Right ventricle myocardium inferior (tissue), 1 donor: Measurements from ENCODE around the gene TAS1R3. TPM values are rescaled to one million over a fixed set of nuclear protein-coding genes. Genes with fewer than 3 reads are reported as not detected.

Experiments used
- ATAC-seq: fragments of 200-7000 bp; cut with Tn5 transposase; one replicate; pipeline ENCODE4 v1.9.1; 2020; ENCODE audit warnings: mild to moderate bottlenecking, moderate library complexity
- DNase-seq: peaks from one replicate; pipeline ENCODE4 v3.0.0; 2021; ENCODE audit errors: missing footprints
- intact Hi-C: fragments of 100-400 bp; cut with DNase I; formaldehyde crosslinking; loops from one replicate; pipeline ENCODE4 v1.11.0; 2022
- microRNA-seq: library from miRNA; unstranded; fragments of <30 nt; microRNA quantifications from one replicate; pipeline ENCODE4 v1.2.0, GENCODE V29; 2020
- total RNA-seq: library from RNA; stranded (reverse); fragmentation: NEBNext Ultra II Directional; extraction: Animal tissue kit (Norgen Biotek cat#: 25700); gene quantifications from one replicate; pipeline ENCODE4 v1.2.1, GENCODE V29; 2021
- donor health status: DM: no; HTN: yes; CAD: no; lungs with severe emphysema.

Gene TAS1R3
- total RNA-seq, 1 donor from 2014 or later: 0.51 TPM

GRCh38 chr1:1373051-1373814 lies 42.2 kb downstream of the TAS1R3 start:
- ATAC-seq: no peak
- intact Hi-C loops: loop anchor here (1.0 to 2.0 kb wide), 2 partner anchors 21 to 24 kb away; partner anchors contain the start of gene DVL1
- peak; percentile 50 for DNase-seq

- no peak for ATAC-seq
- DNase-seq: peak; percentile 63
- intact Hi-C loops: loop anchor here (1.0 to 2.0 kb wide), 2 partner anchors 22 to 25 kb away; partner anchors contain the start of gene DVL1
These were observed 42.9 kb downstream of the TAS1R3 start for GRCh38 chr1:1373815-1374588.

- intact Hi-C loops: no loop called here
- no peak for ATAC-seq
These were observed 43.5 kb downstream of the TAS1R3 start for GRCh38 chr1:1374589-1374928.

GRCh38 chr1:1374929-1375662 lies 44.0 kb downstream of the TAS1R3 start, which contains the start of gene AURKAIP1:
Gene AURKAIP1, minus strand, starts transcription at chr1:1375207. Its CDS starts 451 bp downstream, at chr1:1374756.
- DNase-seq (peak; percentile 98), ATAC-seq (peak; percentile 97)
- intact Hi-C loops: no loop called here

More at GRCh38 chr1:1374589-1374928, 43.5 kb downstream of the TAS1R3 start:
- DNase-seq: peak; percentile 60

- ATAC-seq: no peak
- intact Hi-C loops: no loop called here
- peak; percentile 65 for DNase-seq
These were observed 45.6 kb downstream of the TAS1R3 start for GRCh38 chr1:1376551-1377226.

- DNase-seq (peak; percentile 37), ATAC-seq (no peak)
- intact Hi-C loops: no loop called here
These were observed 46.6 kb downstream of the TAS1R3 start for GRCh38 chr1:1377540-1378205.

- intact Hi-C loops: no loop called here
- no peak for ATAC-seq
- DNase-seq: peak; percentile 39
These were observed 49.8 kb downstream of the TAS1R3 start for GRCh38 chr1:1380860-1381259.

- ATAC-seq (no peak), DNase-seq (peak; percentile 14)
- intact Hi-C loops: no loop called here
These were observed 50.2 kb downstream of the TAS1R3 start for GRCh38 chr1:1381294-1381693.

Small RNAs within 50 kb of the gene (microRNA-seq; reads per million reads assigned to microRNA genes)
- 2.5 reads per million for gene MIR6726
- not detected for gene MIR6727
- not detected for gene MIR6808

Other genes with a start within 250 kb of the TAS1R3 start
- gene C1orf159, start 215.2 kb upstream of the TAS1R3 start, total RNA-seq: 2.9 TPM
- gene TTLL10, start 157.4 kb upstream of the TAS1R3 start, total RNA-seq: 0.24 TPM
- not detected for gene TNFRSF18, start 124.7 kb upstream of the TAS1R3 start, total RNA-seq
- gene TNFRSF4, start 117.1 kb upstream of the TAS1R3 start, total RNA-seq: 1.4 TPM
- 125 TPM for gene SDF4, start 99.3 kb upstream of the TAS1R3 start, total RNA-seq
- gene B3GALT6, start 99.0 kb upstream of the TAS1R3 start, total RNA-seq: 8.3 TPM
- gene C1QTNF12, start 84.6 kb upstream of the TAS1R3 start, total RNA-seq: 0.57 TPM
- 40.0 TPM for gene UBE2J2, start 57.4 kb upstream of the TAS1R3 start, total RNA-seq
- gene SCNN1D, start 50.8 kb upstream of the TAS1R3 start, total RNA-seq: 3.0 TPM
- gene ACAP3, start 23.4 kb upstream of the TAS1R3 start, total RNA-seq: 57.3 TPM
- 10.3 TPM for gene PUSL1, start 22.7 kb upstream of the TAS1R3 start, total RNA-seq
- gene INTS11, start 6.6 kb upstream of the TAS1R3 start, total RNA-seq: 75.7 TPM
- 119 TPM for gene CPTP, start 6.5 kb upstream of the TAS1R3 start, total RNA-seq
- gene DVL1, start 18.1 kb downstream of the TAS1R3 start, total RNA-seq: 119 TPM
- 21.8 TPM for gene MXRA8, start 27.3 kb downstream of the TAS1R3 start, total RNA-seq
- 265 TPM for gene AURKAIP1, start 43.9 kb downstream of the TAS1R3 start, total RNA-seq
- 49.4 TPM for gene CCNL2, start 68.1 kb downstream of the TAS1R3 start, total RNA-seq
- 140 TPM for gene MRPL20, start 76.0 kb downstream of the TAS1R3 start, total RNA-seq
- 3.0 TPM for gene ANKRD65, start 90.0 kb downstream of the TAS1R3 start, total RNA-seq
- 20.5 TPM for gene VWA1, start 104.4 kb downstream of the TAS1R3 start, total RNA-seq
- gene ATAD3C, start 118.4 kb downstream of the TAS1R3 start, total RNA-seq: 1.8 TPM
- gene ATAD3B, start 140.5 kb downstream of the TAS1R3 start, total RNA-seq: 9.0 TPM
- gene ATAD3A, start 180.9 kb downstream of the TAS1R3 start, total RNA-seq: 17.9 TPM
- 6.9 TPM for gene TMEM240, start 209.3 kb downstream of the TAS1R3 start, total RNA-seq
- 116 TPM for gene SSU72, start 243.6 kb downstream of the TAS1R3 start, total RNA-seq